SK-N-SH treated with all-trans-retinoic acid at 6 μM for 48 hours (cell line): ENCODE results near the gene TRAPPC2.

Source experiments
- ATAC-seq: fragments of 200-7000 bp; cut with Tn5 transposase; 3 replicates; pipeline ENCODE4 v1.9.1; 2020; ENCODE audit warnings: mild to moderate bottlenecking, moderate library complexity
- ARNTL ChIP-seq: fragments of 450-650 bp; formaldehyde crosslinking; IDR thresholded peaks from 2 replicates; pipeline ENCODE4 v1.5.0; 2020; ENCODE audit warnings: low read depth, mild to moderate bottlenecking, moderate library complexity, borderline replicate concordance
- BACH2 ChIP-seq: fragments of 250-450 bp; sonication (Bioruptor Pico); IDR thresholded peaks from 2 replicates; pipeline ENCODE4 v1.9.0; 2021; ENCODE audit warnings: mild to moderate bottlenecking, borderline replicate concordance
- CSDC2 ChIP-seq: fragments of 250-450 bp; sonication (Bioruptor Pico); IDR thresholded peaks from 2 replicates; pipeline ENCODE4 v1.5.0; 2020; ENCODE audit warnings: mild to moderate bottlenecking, moderate library complexity
- CSRNP3 ChIP-seq: fragments of 250-450 bp; sonication (Bioruptor Pico); IDR thresholded peaks from 2 replicates; pipeline ENCODE4 v1.5.1; 2021; ENCODE audit warnings: mild to moderate bottlenecking, moderate library complexity
- ESRRG ChIP-seq: fragments of 250-450 bp; sonication (Bioruptor Pico); IDR thresholded peaks from 2 replicates; pipeline ENCODE4 v1.6.1; 2021; ENCODE audit warnings: mild to moderate bottlenecking
- GLIS3 ChIP-seq: fragments of 250-450 bp; sonication (Bioruptor Pico); IDR thresholded peaks from 2 replicates; pipeline ENCODE4 v1.5.0; 2020; ENCODE audit warnings: mild to moderate bottlenecking, moderate library complexity
- ISL1 ChIP-seq: fragments of 250-450 bp; sonication (Bioruptor Pico); IDR thresholded peaks from 2 replicates; pipeline ENCODE4 v2.1.2; 2022; ENCODE audit warnings: mild to moderate bottlenecking, moderate library complexity
- OSR1 ChIP-seq: fragments of 250-450 bp; sonication (Bioruptor Pico); IDR thresholded peaks from 2 replicates; pipeline ENCODE4 v1.8.0; 2022; ENCODE audit warnings: moderate library complexity, mild to moderate bottlenecking, inconsistent platforms
- PATZ1 ChIP-seq: fragments of 250-450 bp; sonication (Bioruptor Pico); IDR thresholded peaks from 2 replicates; pipeline ENCODE4 v1.8.0; 2020; ENCODE audit warnings: mild to moderate bottlenecking, moderate library complexity, borderline replicate concordance
- POU6F1 ChIP-seq: fragments of 250-450 bp; sonication (Bioruptor Pico); IDR thresholded peaks from 2 replicates; pipeline ENCODE4 v1.8.0; 2021; ENCODE audit warnings: low read depth, mild to moderate bottlenecking, moderate library complexity, borderline replicate concordance
- PPARA ChIP-seq: fragments of 250-450 bp; sonication (Bioruptor Pico); IDR thresholded peaks from 2 replicates; pipeline ENCODE4 v1.5.0; 2020; ENCODE audit warnings: mild to moderate bottlenecking, borderline replicate concordance
- RARB ChIP-seq: fragments of 250-450 bp; sonication (Bioruptor Pico); IDR thresholded peaks from 2 replicates; pipeline ENCODE4 v1.8.0; 2021; ENCODE audit warnings: mild to moderate bottlenecking, moderate library complexity
- SNAI2 ChIP-seq: fragments of 250-450 bp; sonication (Bioruptor Pico); IDR thresholded peaks from 2 replicates; pipeline ENCODE4 v1.5.0; 2020; ENCODE audit warnings: mild to moderate bottlenecking, moderate library complexity
- TCF4 ChIP-seq: fragments of 250-450 bp; sonication (Bioruptor Pico); IDR thresholded peaks from 2 replicates; pipeline ENCODE4 v1.8.0; 2021; ENCODE audit warnings: mild to moderate bottlenecking, moderate library complexity, borderline replicate concordance
- TOX ChIP-seq: fragments of 250-450 bp; sonication (Bioruptor Pico); IDR thresholded peaks from 2 replicates; pipeline ENCODE4 v1.8.0; 2021; ENCODE audit warnings: mild to moderate bottlenecking, moderate library complexity, borderline replicate concordance
- ZC3H10 ChIP-seq: fragments of 250-450 bp; sonication (Bioruptor Pico); IDR thresholded peaks from 2 replicates; pipeline ENCODE4 v1.5.1; 2021; ENCODE audit warnings: mild to moderate bottlenecking, moderate library complexity
- ZFP3 ChIP-seq: fragments of 250-450 bp; sonication (Bioruptor Pico); IDR thresholded peaks from 2 replicates; pipeline ENCODE4 v1.5.0; 2020; ENCODE audit warnings: mild to moderate bottlenecking, moderate library complexity
- ZFP30 ChIP-seq: fragments of 450-650 bp; formaldehyde crosslinking; IDR thresholded peaks from 2 replicates; pipeline ENCODE4 v1.5.0; 2022; ENCODE audit warnings: mild to moderate bottlenecking, moderate library complexity
- ZNF565 ChIP-seq: fragments of 450-650 bp; formaldehyde crosslinking; conservative IDR thresholded peaks from 2 replicates; pipeline ENCODE4 v1.5.0; 2020; ENCODE audit warnings: low read depth, mild to moderate bottlenecking, moderate library complexity
- ZNF70 ChIP-seq: fragments of 450-650 bp; formaldehyde crosslinking; IDR thresholded peaks from 2 replicates; pipeline ENCODE4 v1.5.0; 2020; ENCODE audit warnings: mild to moderate bottlenecking, moderate library complexity
- ZNF8 ChIP-seq: fragments of 450-650 bp; formaldehyde crosslinking; IDR thresholded peaks from 2 replicates; pipeline ENCODE4 v1.5.0; 2020; ENCODE audit warnings: mild to moderate bottlenecking, moderate library complexity

The TRAPPC2 gene

GRCh38 chrX:13700380-13700779 lies 34.0 kb downstream of the TRAPPC2 start (continued):
- no peak for TF ChIP-seq TOX (CRISPR knock-in tag)
- no peak for TF ChIP-seq TCF4 (CRISPR knock-in tag)
- no peak for TF ChIP-seq ZNF8
- TF ChIP-seq POU6F1: no peak
- no peak for TF ChIP-seq ZFP30 (CRISPR knock-in tag)
- TF ChIP-seq, all 23 proteins: peak for 0

GRCh38 chrX:13699183-13699826 lies 35.1 kb downstream of the TRAPPC2 start:
- no peak for ATAC-seq

GRCh38 chrX:13698432-13698831 lies 36.0 kb downstream of the TRAPPC2 start:
- no peak for TF ChIP-seq SNAI2 (CRISPR knock-in tag)
- TF ChIP-seq BACH2 (CRISPR knock-in tag): no peak
- TF ChIP-seq ZFP3 (CRISPR knock-in tag): no peak
- TF ChIP-seq ZNF70: no peak
- TF ChIP-seq CSRNP3 (CRISPR knock-in tag): no peak
- no peak for TF ChIP-seq ARNTL (CRISPR knock-in tag)
- no peak for TF ChIP-seq POU6F1
- no peak for TF ChIP-seq GLIS3 (CRISPR knock-in tag)
- no peak for TF ChIP-seq OSR1 (CRISPR knock-in tag)
- TF ChIP-seq PPARA (CRISPR knock-in tag): no peak
- no peak for TF ChIP-seq RARB (CRISPR knock-in tag)
- TF ChIP-seq ZNF565 (CRISPR knock-in tag): no peak
- no peak for TF ChIP-seq ZC3H10
- TF ChIP-seq ESRRG (CRISPR knock-in tag): no peak
- no peak for TF ChIP-seq PATZ1
- no peak for TF ChIP-seq ISL1 (CRISPR knock-in tag)
- TF ChIP-seq TOX (CRISPR knock-in tag): no peak
- TF ChIP-seq CSDC2 (CRISPR knock-in tag): no peak
- TF ChIP-seq ZFP30 (CRISPR knock-in tag): no peak
- no peak for TF ChIP-seq TCF4 (CRISPR knock-in tag)
- ATAC-seq: no peak

More at GRCh38 chrX:13699183-13699826, 35.1 kb downstream of the TRAPPC2 start:
- TF ChIP-seq OSR1 (CRISPR knock-in tag) (no peak), POU6F1 (no peak), ESRRG (CRISPR knock-in tag) (no peak), GLIS3 (CRISPR knock-in tag) (no peak), SNAI2 (CRISPR knock-in tag) (no peak)

- ATAC-seq: no peak
- TF ChIP-seq ZNF8: no peak
- TF ChIP-seq POU6F1: no peak
- TF ChIP-seq TOX (CRISPR knock-in tag): no peak
- TF ChIP-seq ZNF565 (CRISPR knock-in tag): no peak
- no peak for TF ChIP-seq PATZ1
- TF ChIP-seq RARB (CRISPR knock-in tag): no peak
- TF ChIP-seq GLIS3 (CRISPR knock-in tag): no peak
- no peak for TF ChIP-seq ESRRG (CRISPR knock-in tag)
- TF ChIP-seq ZC3H10: no peak
Measured at GRCh38 chrX:13697976-13698375, 36.4 kb downstream of the TRAPPC2 start.
